Ishikawa (cell line): Measurements from ENCODE around the gene EXOC4.

ENCODE experiments used
- CEBPB ChIP-seq: IDR thresholded peaks from 2 replicates; pipeline ENCODE4 v1.6.1; 2012
- CREB1 ChIP-seq: IDR thresholded peaks from 2 replicates; pipeline ENCODE4 v1.6.1; 2012; ENCODE audit warnings: low read depth
- EGR1 ChIP-seq: IDR thresholded peaks from 2 replicates; pipeline ENCODE4 v1.6.1; 2012
- EP300 ChIP-seq: IDR thresholded peaks from 2 replicates; pipeline ENCODE4 v1.6.1; 2012; ENCODE audit warnings: borderline replicate concordance
- FOXM1 ChIP-seq: IDR thresholded peaks from 2 replicates; pipeline ENCODE4 v1.6.1; 2012; ENCODE audit warnings: low read depth, borderline replicate concordance
- NFIC ChIP-seq: IDR thresholded peaks from 2 replicates; pipeline ENCODE4 v1.6.1; 2012
- RAD21 ChIP-seq: IDR thresholded peaks from 2 replicates; pipeline ENCODE4 v1.6.1; 2012; ENCODE audit warnings: low read depth
- TAF1 ChIP-seq: IDR thresholded peaks from 2 replicates; pipeline ENCODE4 v1.6.1; 2012; ENCODE audit warnings: low read depth, mild to moderate bottlenecking
- TCF12 ChIP-seq: IDR thresholded peaks from 2 replicates; pipeline ENCODE4 v1.6.1; 2012; ENCODE audit warnings: low read depth
- TEAD4 ChIP-seq: IDR thresholded peaks from 2 replicates; pipeline ENCODE4 v1.6.1; 2012
- USF1 ChIP-seq: IDR thresholded peaks from 2 replicates; pipeline ENCODE4 v1.6.1; 2012
- YY1 ChIP-seq: IDR thresholded peaks from 2 replicates; pipeline ENCODE4 v1.6.1; 2012; ENCODE audit warnings: low read depth
- ZBTB7A ChIP-seq: IDR thresholded peaks from 2 replicates; pipeline ENCODE4 v1.6.1; 2012; ENCODE audit warnings: low read depth
- TF ChIP-seq, protein P1 (sequence below): IDR thresholded peaks from 2 replicates; pipeline ENCODE4 v1.6.1; 2012
- TF ChIP-seq, protein P2 (sequence below): IDR thresholded peaks from 2 replicates; pipeline ENCODE4 v1.6.1; 2012; ENCODE audit warnings: low read depth, mild to moderate bottlenecking

EXOC4 gene

GRCh38 chr7:133781486-133782090 lies 528.7 kb downstream of the EXOC4 start:
- TF ChIP-seq USF1 (no peak), TCF12 (no peak), TAF1 (no peak), TEAD4 (no peak), CREB1 (no peak), YY1 (no peak), EGR1 (no peak), ZBTB7A (no peak), CEBPB (no peak), EP300 (no peak), FOXM1 (no peak), NFIC (no peak), RAD21 (no peak)
- TF ChIP-seq, protein P1, sequence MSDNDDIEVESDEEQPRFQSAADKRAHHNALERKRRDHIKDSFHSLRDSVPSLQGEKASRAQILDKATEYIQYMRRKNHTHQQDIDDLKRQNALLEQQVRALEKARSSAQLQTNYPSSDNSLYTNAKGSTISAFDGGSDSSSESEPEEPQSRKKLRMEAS = no peak
- TF ChIP-seq, protein P2, sequence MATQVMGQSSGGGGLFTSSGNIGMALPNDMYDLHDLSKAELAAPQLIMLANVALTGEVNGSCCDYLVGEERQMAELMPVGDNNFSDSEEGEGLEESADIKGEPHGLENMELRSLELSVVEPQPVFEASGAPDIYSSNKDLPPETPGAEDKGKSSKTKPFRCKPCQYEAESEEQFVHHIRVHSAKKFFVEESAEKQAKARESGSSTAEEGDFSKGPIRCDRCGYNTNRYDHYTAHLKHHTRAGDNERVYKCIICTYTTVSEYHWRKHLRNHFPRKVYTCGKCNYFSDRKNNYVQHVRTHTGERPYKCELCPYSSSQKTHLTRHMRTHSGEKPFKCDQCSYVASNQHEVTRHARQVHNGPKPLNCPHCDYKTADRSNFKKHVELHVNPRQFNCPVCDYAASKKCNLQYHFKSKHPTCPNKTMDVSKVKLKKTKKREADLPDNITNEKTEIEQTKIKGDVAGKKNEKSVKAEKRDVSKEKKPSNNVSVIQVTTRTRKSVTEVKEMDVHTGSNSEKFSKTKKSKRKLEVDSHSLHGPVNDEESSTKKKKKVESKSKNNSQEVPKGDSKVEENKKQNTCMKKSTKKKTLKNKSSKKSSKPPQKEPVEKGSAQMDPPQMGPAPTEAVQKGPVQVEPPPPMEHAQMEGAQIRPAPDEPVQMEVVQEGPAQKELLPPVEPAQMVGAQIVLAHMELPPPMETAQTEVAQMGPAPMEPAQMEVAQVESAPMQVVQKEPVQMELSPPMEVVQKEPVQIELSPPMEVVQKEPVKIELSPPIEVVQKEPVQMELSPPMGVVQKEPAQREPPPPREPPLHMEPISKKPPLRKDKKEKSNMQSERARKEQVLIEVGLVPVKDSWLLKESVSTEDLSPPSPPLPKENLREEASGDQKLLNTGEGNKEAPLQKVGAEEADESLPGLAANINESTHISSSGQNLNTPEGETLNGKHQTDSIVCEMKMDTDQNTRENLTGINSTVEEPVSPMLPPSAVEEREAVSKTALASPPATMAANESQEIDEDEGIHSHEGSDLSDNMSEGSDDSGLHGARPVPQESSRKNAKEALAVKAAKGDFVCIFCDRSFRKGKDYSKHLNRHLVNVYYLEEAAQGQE = no peak

DNA sequence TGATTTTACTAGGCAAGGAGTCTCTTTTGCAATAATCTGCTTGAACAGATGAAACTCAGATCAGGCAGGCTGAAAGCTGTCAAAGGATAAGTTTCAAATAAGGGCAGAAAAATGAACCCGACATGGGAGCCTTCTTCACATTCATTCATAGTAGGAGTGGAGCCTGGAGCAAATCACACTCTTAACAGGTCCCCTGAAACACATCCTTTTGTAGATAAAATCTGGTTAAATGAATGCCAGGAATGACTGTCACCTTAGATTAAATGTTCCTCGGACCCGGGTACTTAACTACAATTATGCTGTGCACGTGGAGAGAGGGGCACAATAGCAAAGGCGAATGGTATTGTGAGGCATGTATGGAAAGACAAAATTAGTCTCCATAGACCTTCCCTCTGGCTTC lies 529.6 kb downstream of the EXOC4 start:
- TF ChIP-seq, protein P1 = no peak
- TF ChIP-seq USF1 (no peak), EP300 (no peak), TAF1 (no peak), RAD21 (no peak), EGR1 (no peak), ZBTB7A (no peak), CREB1 (no peak)
- TF ChIP-seq, protein P2 = no peak

- TF ChIP-seq EGR1 (no peak), RAD21 (no peak), CEBPB (no peak), TEAD4 (no peak)
- TF ChIP-seq, protein P2 = no peak
These were observed 530.4 kb downstream of the EXOC4 start for GRCh38 chr7:133783276-133783675.

- TF ChIP-seq TCF12 (no peak), ZBTB7A (no peak), FOXM1 (no peak)
- TF ChIP-seq, protein P1 = no peak
- TF ChIP-seq, protein P2 = no peak
These were observed 531.7 kb downstream of the EXOC4 start for GRCh38 chr7:133784486-133785001.
